ENCODE results near the gene LRP4. TPM values are rescaled to one million over a fixed set of nuclear protein-coding genes. Genes with fewer than 3 reads are reported as not detected.

Gene LRP4
- total and polyA plus RNA-seq, 2 donors (not counting 3 experiments of a cell fraction or from before 2014, with no cell fraction given): 0.86 to 2.0 TPM

GRCh38 chr11:46886211-46886610, 32.1 kb downstream of the LRP4 start:
- BruUV-seq (replicated peaks): no TSS peak
- Histone ChIP-seq H3K9ac (replicated peaks; ENCODE audit: extremely low read depth, insufficient read depth, low read length) (no peak overlapping the region), H3K9me1 (replicated peaks; ENCODE audit: control insufficient read depth, extremely low read depth, insufficient read depth, low read length) (no peaks in the 10 kb centered on the region), H3K27me3 (ENCODE audit: control insufficient read depth in 2 of 2, insufficient read depth in 2 of 2, low read length in 2 of 2) (no peaks in the 10 kb centered on the region), H3K36me3 (ENCODE audit: control insufficient read depth in 2 of 2, extremely low read depth in 1 of 2, insufficient read depth in 2 of 2, low read length in 2 of 2) (no peaks in the 10 kb centered on the region), H3K4me2 (ENCODE audit: insufficient read depth, low read length) (no peak overlapping the region), H3K27ac (ENCODE audit: insufficient read depth, low read depth, low read length) (no peak overlapping the region), H3K4me1 (ENCODE audit: control insufficient read depth, extremely low read depth, insufficient read depth, low read length) (no peaks in the 10 kb centered on the region), H4K20me1 (replicated peaks; ENCODE audit: control insufficient read depth, extremely low read depth, insufficient read depth, low read length) (no peaks in the 10 kb centered on the region), H3K4me3 (replicated peaks in 1 of 3; ENCODE audit: insufficient read depth in 1 of 3, low read depth in 1 of 3, low read length in 3 of 3) (no peak overlapping the region), H3K79me2 (ENCODE audit: control insufficient read depth, insufficient read depth, low read length) (no peaks in the 10 kb centered on the region), H2AFZ (ENCODE audit: low read depth, low read length) (no peak overlapping the region), H3K9me3 (replicated peaks; ENCODE audit: control insufficient read depth, insufficient read depth, low read length) (no peaks in the 10 kb centered on the region)
- POLR2A ChIA-PET: no interaction called here
- CTCF ChIA-PET: interaction anchor here (0.7 to 5.5 kb wide), 6 partner anchors 11 to 469 kb away, joined by 3 to 76 read pairs (median 3); no protein-coding TSS in a partner anchor
- dilution Hi-C loops (cut with MboI; ENCODE audit: extremely low pct_ligation_motif_present, low sequenced_read_pairs): no loop called here
- DNase-seq (ENCODE audit: low read depth, low spot score): no peak
- no peak for FAIRE-seq
- TF ChIP-seq POLR2A (IDR thresholded peaks at IDR 0.05; ENCODE audit: low read depth, low read length): no peak
- no peak for TF ChIP-seq POLR2AphosphoS5 (IDR thresholded peaks at IDR 0.05; ENCODE audit: insufficient read depth, low read depth, low read length)
- no peak for TF ChIP-seq EZH2 (IDR thresholded peaks at IDR 0.05; ENCODE audit: borderline replicate concordance, low read depth, low read length, severe bottlenecking)
- TF ChIP-seq FOS (IDR thresholded peaks at IDR 0.05; ENCODE audit: borderline replicate concordance, insufficient read depth, low read length): no peak
- TF ChIP-seq MYC (IDR thresholded peaks at IDR 0.05; ENCODE audit: low read depth, low read length): no peak
- TF ChIP-seq GATA2 (IDR thresholded peaks at IDR 0.05; ENCODE audit: insufficient read depth, insufficient read length, low read depth, low read length): no peak
- no peak for TF ChIP-seq CTCF (IDR thresholded peaks at IDR 0.05; ENCODE audit: extremely low read depth in 1 of 2, insufficient read depth in 1 of 2, low read depth in 1 of 2, low read length in 2 of 2)
- no peak for TF ChIP-seq JUN (IDR thresholded peaks at IDR 0.05; ENCODE audit: borderline replicate concordance, insufficient read depth, insufficient read length, low read depth)
- no peak for TF ChIP-seq MAX (IDR thresholded peaks at IDR 0.05; ENCODE audit: insufficient read depth, insufficient read length)
- intact Hi-C loops (cut with micrococcal nuclease): no loop called here
